Measurements from ENCODE around the gene ZNF454.

The ZNF454 gene

DNA sequence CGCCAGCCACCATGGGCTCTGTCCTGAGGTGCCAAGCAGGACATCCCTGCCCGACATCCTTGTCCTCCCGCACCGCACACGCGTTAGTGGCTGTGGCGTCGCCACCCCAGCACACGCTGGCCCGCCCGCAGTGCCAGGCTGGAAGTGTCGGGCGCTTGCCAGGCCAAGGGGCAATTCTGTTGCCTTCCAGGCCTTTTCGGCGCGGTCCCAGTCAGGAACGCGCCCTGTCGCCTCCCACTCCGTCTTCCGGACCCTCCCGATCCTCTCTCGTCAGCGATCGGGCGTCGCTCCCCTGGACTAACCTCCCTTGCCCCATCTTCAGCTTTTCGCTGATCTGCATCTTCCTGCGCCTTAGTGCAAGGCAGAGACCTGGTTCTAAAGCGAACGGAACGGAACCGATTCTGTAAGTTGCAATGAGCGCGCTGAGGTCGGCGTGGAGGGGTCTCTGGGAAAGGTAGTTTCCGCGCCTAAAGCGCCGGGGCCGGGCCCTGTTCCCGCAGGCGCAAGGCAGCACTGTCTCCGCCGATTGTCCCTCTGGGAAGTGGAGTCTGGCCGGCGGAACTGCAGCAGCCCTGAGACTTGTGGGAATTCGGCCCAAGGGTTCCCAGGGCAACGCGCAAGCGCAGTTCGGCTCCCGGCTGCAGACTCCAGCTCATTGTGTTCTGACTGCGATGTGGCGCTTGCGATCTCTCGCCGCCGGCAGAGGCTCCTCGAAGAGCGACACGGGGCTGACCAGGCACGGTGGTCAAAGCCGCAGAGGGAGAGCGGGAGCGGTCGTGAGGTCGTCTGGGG lies at the start of gene ZNF454:
TSS of gene ZNF454 (plus strand) at position 630 of the 792 bp plus-strand sequence. CDS start 1,594 bp downstream, outside the sequence.
- peaks cover 74% of the 10 kb centered on the region for H3K9me3 Mint-ChIP-seq
- DNase-seq (ENCODE audit: low spot score), result no peak
- no peak within 1 kb of the TSS for H3K4me3 Mint-ChIP-seq
- H3K4me1 Mint-ChIP-seq (ENCODE audit: low read depth), result no peaks in the 10 kb centered on the region
- H3K27me3 Mint-ChIP-seq (ENCODE audit: low read depth), result no peaks in the 10 kb centered on the region
- no peak within 1 kb of the TSS for H3K27ac Mint-ChIP-seq
- H3K36me3 Mint-ChIP-seq (ENCODE audit: low read depth), result peaks cover under 1% of the 10 kb centered on the region

DNA sequence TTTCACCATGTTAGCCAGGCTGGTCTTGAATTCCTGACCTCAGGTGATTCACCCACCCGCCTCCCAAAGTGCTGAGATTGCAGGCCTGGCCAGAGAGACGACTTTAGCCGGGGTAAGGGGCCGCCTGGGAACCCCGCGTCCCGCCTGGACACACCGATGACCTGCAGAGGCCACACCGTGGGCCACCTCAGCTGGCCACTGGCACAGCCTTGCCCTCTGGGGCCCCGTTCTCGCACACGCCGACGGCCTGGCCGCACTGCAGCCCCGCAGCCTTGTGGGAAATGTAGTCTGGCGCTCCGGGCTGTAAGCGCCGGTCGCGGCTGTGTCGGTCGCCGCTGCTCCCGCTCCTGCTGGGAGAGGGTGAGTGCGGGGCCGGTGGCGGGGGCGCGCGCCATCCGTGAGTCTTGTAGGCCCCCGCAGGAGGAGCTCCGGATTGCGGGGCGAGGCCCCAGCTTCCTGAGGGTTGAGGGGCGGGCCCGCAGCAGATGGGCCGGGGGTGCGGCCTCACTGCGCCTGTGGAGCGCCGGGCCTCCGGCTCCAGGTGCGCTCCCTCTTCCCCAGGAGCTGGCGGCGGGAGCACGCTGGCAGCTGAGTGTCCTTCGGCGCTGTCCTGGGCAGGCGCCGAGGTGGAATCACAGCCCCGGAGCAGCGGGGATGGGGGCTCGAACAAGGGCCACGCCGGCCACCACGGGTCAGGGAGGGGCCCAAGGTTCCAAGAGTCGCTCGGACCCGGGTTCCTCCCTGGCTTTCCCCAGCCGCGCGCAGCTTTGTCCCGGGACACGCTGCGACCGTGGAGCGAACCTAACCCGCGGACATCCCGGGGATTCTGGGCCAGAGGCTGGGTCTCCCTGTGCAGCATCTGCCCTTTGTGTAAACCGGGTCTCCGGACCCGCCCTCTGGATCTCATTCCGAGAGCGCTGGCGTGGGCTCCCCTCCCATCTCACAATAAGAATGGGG lies 45.1 kb upstream of the ZNF454 start, which contains the start of gene ZFP2:
TSS of gene ZFP2 (plus strand) at position 299 of the 957 bp plus-strand sequence. CDS start 35,401 bp downstream, outside the sequence.
- DNase-seq (ENCODE audit: low spot score), result peak; percentile 4
- Mint-ChIP-seq H3K4me3 (peak within 1 kb of the TSS; percentile 58), H3K36me3 (ENCODE audit: low read depth) (peaks cover 2% of the 10 kb centered on the region), H3K27ac (no peak within 1 kb of the TSS), H3K4me1 (ENCODE audit: low read depth) (no peaks in the 10 kb centered on the region), H3K9me3 (peaks cover 54% of the 10 kb centered on the region), H3K27me3 (ENCODE audit: low read depth) (no peaks in the 10 kb centered on the region)

DNA sequence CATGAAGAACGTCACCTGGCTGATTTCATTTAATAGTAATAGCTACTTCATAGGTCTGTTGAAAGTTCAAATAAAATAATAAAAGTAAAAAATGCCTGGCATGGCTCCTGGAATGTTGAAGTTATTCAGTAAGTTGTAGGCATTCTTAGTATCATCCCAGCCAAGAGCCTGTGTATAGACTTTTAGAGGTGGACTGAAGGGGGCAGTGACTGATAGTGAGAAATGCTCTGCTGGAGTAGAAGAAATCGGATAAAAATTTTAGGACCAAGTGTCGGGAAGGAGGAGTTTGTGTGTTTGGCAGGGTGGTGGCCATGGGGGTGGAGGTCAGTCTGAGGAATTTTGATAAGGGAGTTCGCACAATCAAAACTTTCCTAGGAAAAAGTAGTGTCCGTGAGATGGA lies 41.7 kb upstream of the ZNF454 start:
- Mint-ChIP-seq H3K9me3 (peaks cover 57% of the 10 kb centered on the region), H3K27me3 (ENCODE audit: low read depth) (no peaks in the 10 kb centered on the region), H3K36me3 (ENCODE audit: low read depth) (peaks cover 2% of the 10 kb centered on the region), H3K4me1 (ENCODE audit: low read depth) (no peaks in the 10 kb centered on the region), H3K27ac (no peak overlapping the region), H3K4me3 (no peak overlapping the region)
- no peak for DNase-seq (ENCODE audit: low spot score)

DNA sequence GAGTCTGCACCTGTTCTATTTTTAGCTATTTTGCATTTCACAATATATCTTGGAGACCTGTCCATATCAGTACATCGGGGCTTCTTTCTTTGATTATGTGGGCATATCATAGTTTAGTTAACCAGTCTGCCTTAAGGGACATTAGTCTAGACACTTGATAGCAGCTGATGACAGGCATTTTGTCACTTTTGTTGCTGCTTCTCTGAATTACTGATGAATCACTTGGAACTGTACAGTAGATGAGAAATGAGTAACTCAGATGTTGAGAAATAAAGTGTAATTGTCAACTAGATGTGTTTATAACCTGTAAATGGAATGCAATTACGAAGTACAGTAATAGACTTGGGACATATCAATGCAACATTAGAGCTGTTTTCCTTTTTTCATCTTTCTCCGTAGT lies 38.1 kb upstream of the ZNF454 start:
- DNase-seq (ENCODE audit: low spot score), result no peak
- Mint-ChIP-seq H3K9me3 (peaks cover 45% of the 10 kb centered on the region), H3K4me3 (no peak overlapping the region), H3K27ac (no peak overlapping the region), H3K27me3 (ENCODE audit: low read depth) (no peaks in the 10 kb centered on the region), H3K4me1 (ENCODE audit: low read depth) (no peaks in the 10 kb centered on the region), H3K36me3 (ENCODE audit: low read depth) (peaks cover 2% of the 10 kb centered on the region)

DNA sequence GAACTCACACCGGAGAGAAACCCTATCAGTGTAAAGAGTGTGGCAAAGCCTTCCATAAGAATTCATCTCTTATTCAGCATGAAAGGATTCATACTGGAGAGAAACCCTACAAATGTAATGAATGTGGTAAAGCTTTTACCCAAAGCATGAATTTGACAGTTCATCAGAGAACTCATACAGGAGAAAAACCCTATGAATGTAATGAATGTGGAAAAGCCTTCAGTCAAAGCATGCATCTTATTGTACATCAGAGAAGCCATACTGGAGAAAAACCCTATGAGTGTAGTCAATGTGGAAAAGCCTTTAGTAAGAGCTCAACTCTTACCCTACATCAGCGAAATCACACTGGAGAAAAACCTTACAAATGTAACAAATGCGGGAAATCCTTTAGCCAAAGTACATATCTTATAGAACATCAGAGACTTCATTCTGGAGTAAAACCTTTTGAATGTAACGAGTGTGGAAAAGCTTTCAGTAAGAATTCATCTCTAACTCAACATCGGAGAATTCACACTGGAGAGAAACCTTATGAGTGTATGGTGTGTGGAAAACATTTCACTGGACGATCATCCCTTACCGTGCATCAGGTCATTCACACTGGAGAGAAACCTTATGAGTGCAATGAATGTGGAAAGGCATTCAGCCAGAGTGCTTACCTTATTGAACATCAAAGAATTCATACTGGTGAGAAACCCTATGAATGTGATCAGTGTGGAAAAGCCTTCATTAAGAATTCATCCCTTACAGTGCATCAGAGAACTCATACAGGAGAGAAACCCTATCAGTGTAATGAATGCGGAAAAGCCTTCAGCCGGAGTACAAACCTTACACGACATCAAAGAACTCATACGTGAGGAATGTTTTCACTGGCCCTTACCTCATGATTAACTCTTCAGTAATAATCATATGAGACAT lies 8.9 kb upstream of the ZNF454 start:
- H3K4me3 Mint-ChIP-seq, result no peak overlapping the region
- H3K27ac Mint-ChIP-seq, result no peak overlapping the region
- no peaks in the 10 kb centered on the region for H3K4me1 Mint-ChIP-seq (ENCODE audit: low read depth)
- peaks cover 89% of the 10 kb centered on the region for H3K9me3 Mint-ChIP-seq
- H3K27me3 Mint-ChIP-seq (ENCODE audit: low read depth), result no peaks in the 10 kb centered on the region
- DNase-seq (ENCODE audit: low spot score), result no peak
- peaks cover 6% of the 10 kb centered on the region for H3K36me3 Mint-ChIP-seq (ENCODE audit: low read depth)

DNA sequence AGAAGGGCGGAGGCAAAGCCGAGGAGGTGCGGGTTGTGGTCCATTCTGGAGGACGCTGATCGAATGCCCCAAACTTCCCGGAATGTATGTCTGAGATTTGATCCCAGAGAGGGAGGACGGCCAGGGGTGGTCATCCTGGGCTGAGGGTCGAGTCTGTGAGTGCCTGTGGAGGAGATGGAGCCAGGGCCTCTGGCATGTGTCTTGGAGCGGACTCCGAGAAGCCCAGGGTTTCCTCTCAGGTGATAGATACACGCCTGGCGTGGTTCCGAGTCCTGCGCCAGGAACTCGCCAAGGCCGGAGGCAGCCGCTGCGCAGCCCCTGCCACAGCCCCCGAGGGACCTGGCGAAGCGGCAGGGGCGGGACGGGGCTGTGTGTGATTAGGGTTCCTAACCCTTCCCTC lies 363 bp downstream of the ZNF454 start:
- Mint-ChIP-seq H3K4me3 (no peak overlapping the region), H3K4me1 (ENCODE audit: low read depth) (no peaks in the 10 kb centered on the region), H3K9me3 (peaks cover 74% of the 10 kb centered on the region), H3K27ac (no peak overlapping the region), H3K36me3 (ENCODE audit: low read depth) (no peaks in the 10 kb centered on the region), H3K27me3 (ENCODE audit: low read depth) (no peaks in the 10 kb centered on the region)
- DNase-seq (ENCODE audit: low spot score), result no peak

DNA sequence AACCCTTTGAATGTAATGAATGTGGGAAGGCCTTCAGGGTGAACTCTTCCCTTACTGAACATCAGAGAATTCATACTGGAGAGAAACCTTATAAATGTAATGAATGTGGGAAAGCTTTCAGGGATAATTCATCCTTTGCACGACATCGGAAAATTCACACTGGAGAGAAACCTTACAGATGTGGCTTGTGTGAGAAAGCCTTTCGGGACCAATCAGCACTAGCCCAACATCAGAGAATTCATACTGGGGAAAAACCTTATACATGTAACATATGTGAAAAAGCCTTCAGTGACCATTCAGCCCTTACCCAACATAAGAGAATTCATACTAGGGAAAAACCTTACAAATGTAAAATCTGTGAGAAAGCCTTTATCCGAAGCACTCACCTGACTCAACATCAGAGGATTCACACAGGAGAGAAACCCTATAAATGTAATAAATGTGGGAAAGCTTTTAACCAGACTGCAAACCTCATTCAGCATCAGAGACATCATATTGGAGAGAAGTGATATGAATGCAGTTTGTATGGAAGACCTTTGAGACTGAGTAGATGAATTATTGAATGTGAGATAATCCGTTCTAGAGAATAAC lies 24.6 kb downstream of the ZNF454 start:
- Mint-ChIP-seq H3K4me1 (ENCODE audit: low read depth) (no peaks in the 10 kb centered on the region), H3K36me3 (ENCODE audit: low read depth) (no peaks in the 10 kb centered on the region), H3K4me3 (no peak overlapping the region), H3K27me3 (ENCODE audit: low read depth) (no peaks in the 10 kb centered on the region), H3K27ac (no peak overlapping the region), H3K9me3 (peaks cover 71% of the 10 kb centered on the region)
- no peak for DNase-seq (ENCODE audit: low spot score)

DNA sequence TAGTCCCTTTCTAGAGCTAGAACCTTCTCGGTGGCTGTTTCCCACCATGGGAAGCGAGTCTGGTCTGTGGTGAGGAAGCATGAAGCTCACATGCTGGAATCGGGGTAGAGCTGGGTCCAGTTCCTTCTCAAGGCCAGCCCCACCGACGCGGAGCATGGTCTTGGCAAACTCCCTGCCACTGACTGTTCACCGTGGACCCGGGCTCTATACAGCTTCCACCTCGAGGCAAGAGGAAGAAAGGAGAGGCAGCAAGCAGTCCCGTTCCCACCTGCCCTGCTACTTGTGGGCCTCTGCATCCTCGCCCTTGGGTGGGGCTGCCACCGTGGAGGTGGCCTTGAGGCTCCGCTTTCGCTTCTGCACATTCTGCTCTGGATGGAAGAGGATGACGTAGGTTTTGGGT lies 40.4 kb downstream of the ZNF454 start:
- no peaks in the 10 kb centered on the region for H3K27me3 Mint-ChIP-seq (ENCODE audit: low read depth)
- no peak overlapping the region for H3K27ac Mint-ChIP-seq
- DNase-seq (ENCODE audit: low spot score), result no peak
- H3K4me1 Mint-ChIP-seq (ENCODE audit: low read depth), result no peaks in the 10 kb centered on the region
- H3K9me3 Mint-ChIP-seq, result peaks cover 53% of the 10 kb centered on the region
- no peak overlapping the region for H3K4me3 Mint-ChIP-seq
- peaks cover 4% of the 10 kb centered on the region for H3K36me3 Mint-ChIP-seq (ENCODE audit: low read depth)

DNA sequence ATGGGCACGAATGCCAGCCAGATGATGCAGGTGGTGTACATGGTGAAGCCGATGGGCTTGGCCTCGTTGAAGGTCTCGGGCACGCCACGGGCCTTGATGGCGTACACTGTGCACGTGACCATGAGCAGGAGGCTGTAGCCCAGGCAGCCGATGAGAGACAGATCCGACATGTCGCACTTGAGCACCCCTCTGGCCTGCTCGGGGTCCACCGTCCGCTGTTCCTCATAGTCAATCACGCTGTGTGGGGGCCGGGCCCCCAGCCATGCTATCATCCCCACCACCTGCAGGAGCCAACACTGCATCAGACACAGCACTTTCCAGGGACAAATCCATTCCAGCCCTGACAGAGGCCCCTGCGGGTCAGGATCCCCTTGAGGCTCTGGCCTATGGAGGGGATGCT lies 41.9 kb downstream of the ZNF454 start:
- H3K4me3 Mint-ChIP-seq, result no peak overlapping the region
- H3K9me3 Mint-ChIP-seq, result peaks cover 48% of the 10 kb centered on the region
- no peak overlapping the region for H3K27ac Mint-ChIP-seq
- H3K27me3 Mint-ChIP-seq (ENCODE audit: low read depth), result no peaks in the 10 kb centered on the region
- H3K36me3 Mint-ChIP-seq (ENCODE audit: low read depth), result peaks cover 4% of the 10 kb centered on the region
- DNase-seq (ENCODE audit: low spot score), result no peak
- no peaks in the 10 kb centered on the region for H3K4me1 Mint-ChIP-seq (ENCODE audit: low read depth)

DNA sequence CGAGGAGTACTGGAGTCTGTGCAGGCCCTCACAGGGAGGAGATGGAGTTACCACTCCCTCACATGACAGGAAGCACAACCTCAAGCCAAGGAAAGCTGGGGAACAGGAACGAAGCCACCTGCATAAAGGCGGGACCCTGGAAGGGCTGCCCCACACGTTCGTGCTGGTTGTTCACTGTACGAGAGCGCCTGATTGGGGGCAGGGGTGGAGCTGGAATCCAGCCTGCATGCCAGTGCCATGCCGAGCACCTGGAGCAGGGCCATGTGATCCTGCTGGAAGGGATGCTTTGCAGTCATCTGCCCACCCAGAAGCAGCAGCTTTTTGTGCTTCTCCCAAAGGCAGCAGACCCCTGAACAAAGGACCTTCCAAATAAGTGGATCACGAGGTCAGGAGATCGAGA lies 42.7 kb downstream of the ZNF454 start:
- Mint-ChIP-seq H3K9me3 (peaks cover 44% of the 10 kb centered on the region), H3K27ac (no peak overlapping the region)
- no peak for DNase-seq (ENCODE audit: low spot score)

DNA sequence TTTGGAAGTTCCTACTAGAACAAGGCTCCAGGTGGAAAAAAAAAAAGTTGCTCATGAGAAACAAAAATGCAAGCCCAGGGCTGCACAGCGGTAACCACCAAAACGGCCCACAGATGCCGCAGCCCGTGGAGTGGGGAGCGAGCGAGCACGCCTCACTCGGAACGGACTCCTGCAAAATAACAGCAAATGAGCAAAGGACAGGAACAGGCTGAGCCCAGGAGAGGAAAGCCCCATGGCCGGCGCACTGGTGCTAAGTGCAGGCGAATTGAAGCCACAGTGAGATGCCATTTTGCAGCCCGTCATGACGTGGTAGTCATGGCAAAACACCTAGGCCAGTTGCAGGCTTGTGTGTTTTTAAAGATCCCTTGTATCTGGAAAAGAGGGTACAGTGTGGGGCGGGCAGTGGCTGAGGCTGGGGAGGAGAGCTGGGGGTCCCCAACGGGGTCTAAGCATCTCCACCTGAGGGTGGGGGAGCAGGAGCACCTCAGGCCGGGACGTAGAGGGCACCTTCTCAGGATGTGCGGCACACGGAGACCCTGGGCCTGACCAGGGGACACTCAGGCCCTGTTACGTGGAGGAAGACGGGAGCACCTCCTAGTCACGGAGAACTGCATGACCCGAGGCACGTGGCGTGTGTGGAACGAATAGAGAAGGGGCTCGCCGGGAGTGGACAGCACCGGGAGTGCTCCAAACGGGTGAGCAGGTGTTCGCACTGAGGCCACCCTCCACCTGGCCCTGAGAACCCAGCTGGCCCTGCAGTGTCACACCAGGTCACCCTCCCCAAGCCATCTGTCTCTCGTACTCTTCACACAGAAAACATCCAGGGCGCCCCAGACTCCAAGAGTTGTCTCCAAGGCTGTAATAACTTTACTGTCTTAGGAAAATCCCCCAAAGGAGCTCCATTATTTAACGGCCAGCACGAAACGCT lies 43.4 kb downstream of the ZNF454 start:
- Mint-ChIP-seq H3K9me3 (peaks cover 40% of the 10 kb centered on the region), H3K36me3 (ENCODE audit: low read depth) (peaks cover 4% of the 10 kb centered on the region), H3K27ac (no peak overlapping the region), H3K27me3 (ENCODE audit: low read depth) (no peaks in the 10 kb centered on the region), H3K4me3 (no peak overlapping the region), H3K4me1 (ENCODE audit: low read depth) (no peaks in the 10 kb centered on the region)
- DNase-seq (ENCODE audit: low spot score), result no peak

More for the DNA sequence above, 42.7 kb downstream of the ZNF454 start:
- H3K27me3 Mint-ChIP-seq (ENCODE audit: low read depth), result no peaks in the 10 kb centered on the region
- H3K4me3 Mint-ChIP-seq, result no peak overlapping the region
- peaks cover 4% of the 10 kb centered on the region for H3K36me3 Mint-ChIP-seq (ENCODE audit: low read depth)
- no peaks in the 10 kb centered on the region for H3K4me1 Mint-ChIP-seq (ENCODE audit: low read depth)

DNA sequence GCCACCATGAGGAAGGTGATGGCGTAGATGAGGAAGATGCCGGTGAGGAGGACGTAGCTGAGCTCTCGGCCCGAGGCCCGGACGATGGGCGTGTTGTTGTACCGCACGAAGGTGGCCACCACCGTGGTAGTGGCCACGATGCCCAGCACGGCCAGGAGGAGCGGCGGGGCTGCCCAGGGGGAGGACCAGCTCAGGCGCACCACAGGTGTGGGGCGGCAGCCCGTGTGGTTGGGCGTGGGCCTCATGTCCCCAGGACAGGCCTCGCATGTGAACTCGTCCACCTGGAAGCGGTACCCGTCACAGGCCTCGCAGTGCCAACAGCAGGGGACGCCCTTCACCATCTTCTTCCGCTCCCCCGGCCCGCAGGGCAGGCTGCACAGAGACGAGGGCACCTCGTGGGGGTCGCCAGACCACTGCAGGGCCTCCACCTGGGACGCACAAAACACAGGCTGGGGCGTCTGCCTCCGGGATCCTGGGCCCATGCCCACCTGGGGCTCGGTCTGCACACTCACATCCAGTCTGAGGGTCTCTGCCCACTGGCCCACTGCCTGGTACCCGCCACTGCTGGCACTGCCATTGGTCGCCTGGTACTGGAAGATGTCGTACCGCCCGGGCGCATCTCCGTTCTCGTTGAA lies 45.4 kb downstream of the ZNF454 start:
- no peaks in the 10 kb centered on the region for H3K27me3 Mint-ChIP-seq (ENCODE audit: low read depth)
- H3K4me3 Mint-ChIP-seq, result no peak overlapping the region
- H3K27ac Mint-ChIP-seq, result no peak overlapping the region
- peaks cover 2% of the 10 kb centered on the region for H3K36me3 Mint-ChIP-seq (ENCODE audit: low read depth)
- H3K4me1 Mint-ChIP-seq (ENCODE audit: low read depth), result no peaks in the 10 kb centered on the region
- DNase-seq (ENCODE audit: low spot score), result no peak
- H3K9me3 Mint-ChIP-seq, result peaks cover 37% of the 10 kb centered on the region

Data from T-helper 2 cell treated with Interferon-gamma antibody and Interleukin-4, amounts not matched to agents 5 μg/mL and 100 μg/mL, for 36 hours (primary cell).